ENCODE data around the gene ARVCF. TPM values are rescaled to one million over a fixed set of nuclear protein-coding genes. Genes with fewer than 3 reads are reported as not detected.

The ARVCF gene
- polyA plus RNA-seq, 1 donor from 2014 or later, result 112 TPM

DNA sequence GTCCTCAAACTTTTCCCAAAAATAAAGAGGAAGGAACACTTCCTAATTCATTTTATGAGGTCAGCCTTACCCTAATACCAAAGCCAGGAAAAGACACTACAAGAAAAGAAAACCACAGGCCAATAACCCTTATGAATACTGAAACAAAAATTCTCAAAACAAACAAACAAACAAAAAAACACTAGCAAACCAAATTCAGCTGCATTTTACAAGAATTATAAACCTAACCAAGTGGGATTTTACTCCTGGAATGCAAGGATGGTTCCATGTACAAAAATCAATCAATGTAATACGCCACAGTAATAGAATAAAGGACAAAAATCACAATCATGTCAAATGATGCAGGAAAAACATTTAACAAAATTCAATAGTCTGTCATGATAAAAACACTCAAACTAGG, 13.3 kb downstream of the ARVCF start:
- H3K79me2 ChIP-seq (replicated peaks; ENCODE audit: insufficient read depth, low read length), result no peaks in the 10 kb centered on the region

DNA sequence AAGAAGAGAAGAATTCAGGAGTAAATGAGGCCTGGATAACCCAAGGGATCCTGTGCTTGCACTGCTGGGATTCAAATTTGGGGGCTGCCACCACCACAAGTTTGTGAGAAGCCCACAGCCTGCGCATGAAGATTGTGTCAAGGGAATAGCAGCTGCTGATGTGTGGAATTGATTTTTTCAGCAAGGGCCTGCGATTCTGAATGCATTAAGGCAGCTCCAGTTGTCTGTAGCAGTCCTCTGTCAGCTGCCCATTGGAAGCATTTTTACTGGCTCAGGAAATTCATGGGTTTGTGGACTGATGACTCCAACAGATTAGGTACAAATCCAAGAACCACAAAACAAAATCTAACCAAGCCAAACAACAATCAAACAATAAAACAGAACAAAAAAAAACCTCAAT, 14.0 kb downstream of the ARVCF start:
- H2AFZ ChIP-seq (ENCODE audit: low read depth, low read length), result no peak overlapping the region
- H3K36me3 ChIP-seq (ENCODE audit: insufficient read depth, low read length), result no peaks in the 10 kb centered on the region
- H3K79me2 ChIP-seq (replicated peaks; ENCODE audit: insufficient read depth, low read length), result no peaks in the 10 kb centered on the region
- no peak overlapping the region for H3K4me2 ChIP-seq (ENCODE audit: low read length)
- H3F3A ChIP-seq (ENCODE audit: insufficient read depth, low read length, poor library complexity, severe bottlenecking), result no peaks in the 10 kb centered on the region
- TF ChIP-seq EP300 (conservative IDR thresholded peaks at IDR 0.05; ENCODE audit: poor library complexity, severe bottlenecking) (no peak), RAD21 (conservative IDR thresholded peaks at IDR 0.05) (no peak), EZH2 (IDR thresholded peaks at IDR 0.05; ENCODE audit: borderline replicate concordance, insufficient read depth, low read length, poor library complexity, severe bottlenecking) (no peak), TAF1 (IDR thresholded peaks at IDR 0.05; ENCODE audit: low read depth) (no peak), SMC3 (conservative IDR thresholded peaks at IDR 0.05; ENCODE audit: poor library complexity) (no peak), POLR2AphosphoS5 (IDR thresholded peaks at IDR 0.05) (no peak), MXI1 (conservative IDR thresholded peaks at IDR 0.05; ENCODE audit: poor library complexity, severe bottlenecking) (no peak)
- TF ChIP-seq, protein P1, sequence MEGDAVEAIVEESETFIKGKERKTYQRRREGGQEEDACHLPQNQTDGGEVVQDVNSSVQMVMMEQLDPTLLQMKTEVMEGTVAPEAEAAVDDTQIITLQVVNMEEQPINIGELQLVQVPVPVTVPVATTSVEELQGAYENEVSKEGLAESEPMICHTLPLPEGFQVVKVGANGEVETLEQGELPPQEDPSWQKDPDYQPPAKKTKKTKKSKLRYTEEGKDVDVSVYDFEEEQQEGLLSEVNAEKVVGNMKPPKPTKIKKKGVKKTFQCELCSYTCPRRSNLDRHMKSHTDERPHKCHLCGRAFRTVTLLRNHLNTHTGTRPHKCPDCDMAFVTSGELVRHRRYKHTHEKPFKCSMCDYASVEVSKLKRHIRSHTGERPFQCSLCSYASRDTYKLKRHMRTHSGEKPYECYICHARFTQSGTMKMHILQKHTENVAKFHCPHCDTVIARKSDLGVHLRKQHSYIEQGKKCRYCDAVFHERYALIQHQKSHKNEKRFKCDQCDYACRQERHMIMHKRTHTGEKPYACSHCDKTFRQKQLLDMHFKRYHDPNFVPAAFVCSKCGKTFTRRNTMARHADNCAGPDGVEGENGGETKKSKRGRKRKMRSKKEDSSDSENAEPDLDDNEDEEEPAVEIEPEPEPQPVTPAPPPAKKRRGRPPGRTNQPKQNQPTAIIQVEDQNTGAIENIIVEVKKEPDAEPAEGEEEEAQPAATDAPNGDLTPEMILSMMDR (IDR thresholded peaks at IDR 0.05; ENCODE audit: poor library complexity, severe bottlenecking), result no peak
- TF ChIP-seq, protein P2, sequence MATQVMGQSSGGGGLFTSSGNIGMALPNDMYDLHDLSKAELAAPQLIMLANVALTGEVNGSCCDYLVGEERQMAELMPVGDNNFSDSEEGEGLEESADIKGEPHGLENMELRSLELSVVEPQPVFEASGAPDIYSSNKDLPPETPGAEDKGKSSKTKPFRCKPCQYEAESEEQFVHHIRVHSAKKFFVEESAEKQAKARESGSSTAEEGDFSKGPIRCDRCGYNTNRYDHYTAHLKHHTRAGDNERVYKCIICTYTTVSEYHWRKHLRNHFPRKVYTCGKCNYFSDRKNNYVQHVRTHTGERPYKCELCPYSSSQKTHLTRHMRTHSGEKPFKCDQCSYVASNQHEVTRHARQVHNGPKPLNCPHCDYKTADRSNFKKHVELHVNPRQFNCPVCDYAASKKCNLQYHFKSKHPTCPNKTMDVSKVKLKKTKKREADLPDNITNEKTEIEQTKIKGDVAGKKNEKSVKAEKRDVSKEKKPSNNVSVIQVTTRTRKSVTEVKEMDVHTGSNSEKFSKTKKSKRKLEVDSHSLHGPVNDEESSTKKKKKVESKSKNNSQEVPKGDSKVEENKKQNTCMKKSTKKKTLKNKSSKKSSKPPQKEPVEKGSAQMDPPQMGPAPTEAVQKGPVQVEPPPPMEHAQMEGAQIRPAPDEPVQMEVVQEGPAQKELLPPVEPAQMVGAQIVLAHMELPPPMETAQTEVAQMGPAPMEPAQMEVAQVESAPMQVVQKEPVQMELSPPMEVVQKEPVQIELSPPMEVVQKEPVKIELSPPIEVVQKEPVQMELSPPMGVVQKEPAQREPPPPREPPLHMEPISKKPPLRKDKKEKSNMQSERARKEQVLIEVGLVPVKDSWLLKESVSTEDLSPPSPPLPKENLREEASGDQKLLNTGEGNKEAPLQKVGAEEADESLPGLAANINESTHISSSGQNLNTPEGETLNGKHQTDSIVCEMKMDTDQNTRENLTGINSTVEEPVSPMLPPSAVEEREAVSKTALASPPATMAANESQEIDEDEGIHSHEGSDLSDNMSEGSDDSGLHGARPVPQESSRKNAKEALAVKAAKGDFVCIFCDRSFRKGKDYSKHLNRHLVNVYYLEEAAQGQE (IDR thresholded peaks at IDR 0.05; ENCODE audit: borderline replicate concordance), result no peak
- no peak overlapping the region for H3K27ac ChIP-seq (ENCODE audit: low read length)
- no peak overlapping the region for H3K9ac ChIP-seq (ENCODE audit: low read length)
- no peaks in the 10 kb centered on the region for H3K9me2 ChIP-seq (ENCODE audit: insufficient read depth, low read length)
- H3K4me3 ChIP-seq (ENCODE audit: low read length), result no peak overlapping the region
- peaks cover 9% of the 10 kb centered on the region for H3K9me3 ChIP-seq (ENCODE audit: low read length)
- no peaks in the 10 kb centered on the region for H4K20me1 ChIP-seq (ENCODE audit: insufficient read depth)
- H3K27me3 ChIP-seq (ENCODE audit: insufficient read depth, low read depth, low read length), result no peaks in the 10 kb centered on the region

More for the DNA sequence above, 13.3 kb downstream of the ARVCF start:
- Histone ChIP-seq H3K9me2 (ENCODE audit: insufficient read depth, low read length) (no peaks in the 10 kb centered on the region), H3K4me3 (ENCODE audit: low read length) (no peak overlapping the region), H3K9me3 (ENCODE audit: low read length) (peaks cover 9% of the 10 kb centered on the region), H3K36me3 (ENCODE audit: insufficient read depth, low read length) (no peaks in the 10 kb centered on the region), H3F3A (ENCODE audit: insufficient read depth, low read length, poor library complexity, severe bottlenecking) (no peaks in the 10 kb centered on the region), H2AFZ (ENCODE audit: low read depth, low read length) (no peak overlapping the region), H4K20me1 (ENCODE audit: insufficient read depth) (no peaks in the 10 kb centered on the region), H3K4me2 (ENCODE audit: low read length) (no peak overlapping the region), H3K27ac (ENCODE audit: low read length) (no peak overlapping the region), H3K27me3 (ENCODE audit: insufficient read depth, low read depth, low read length) (no peaks in the 10 kb centered on the region), H3K9ac (ENCODE audit: low read length) (no peak overlapping the region)
- TF ChIP-seq SMC3 (conservative IDR thresholded peaks at IDR 0.05; ENCODE audit: poor library complexity), result no peak

DNA sequence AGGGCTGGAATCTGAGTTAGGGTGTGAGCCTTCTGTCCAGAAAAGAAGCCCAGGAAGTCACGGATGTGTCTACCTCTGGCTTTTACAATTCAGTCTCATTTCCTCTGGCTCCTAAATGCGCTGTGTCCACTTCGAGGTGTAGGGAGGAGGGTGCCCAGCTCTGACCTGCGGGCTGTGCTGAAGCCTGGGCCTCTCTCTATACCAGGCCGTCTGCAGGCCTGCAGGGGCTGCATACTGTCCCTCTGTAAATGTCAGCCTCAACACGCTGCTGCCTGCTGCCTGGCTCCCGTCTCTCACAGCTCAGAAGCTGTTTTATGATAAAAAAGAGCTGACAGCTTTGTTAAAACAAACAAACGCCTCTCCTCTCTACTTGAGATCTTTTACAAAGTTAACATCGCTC, 14.5 kb downstream of the ARVCF start:
- Histone ChIP-seq H3K27ac (ENCODE audit: low read length) (no peak overlapping the region), H3K79me2 (replicated peaks; ENCODE audit: insufficient read depth, low read length) (no peaks in the 10 kb centered on the region), H3K4me2 (ENCODE audit: low read length) (no peak overlapping the region), H4K20me1 (ENCODE audit: insufficient read depth) (no peaks in the 10 kb centered on the region), H2AFZ (ENCODE audit: low read depth, low read length) (no peak overlapping the region), H3K4me3 (ENCODE audit: low read length) (no peak overlapping the region), H3F3A (ENCODE audit: insufficient read depth, low read length, poor library complexity, severe bottlenecking) (no peaks in the 10 kb centered on the region), H3K27me3 (ENCODE audit: insufficient read depth, low read depth, low read length) (no peaks in the 10 kb centered on the region), H3K9me2 (ENCODE audit: insufficient read depth, low read length) (no peaks in the 10 kb centered on the region), H3K9me3 (ENCODE audit: low read length) (peaks cover 9% of the 10 kb centered on the region), H3K9ac (ENCODE audit: low read length) (no peak overlapping the region), H3K36me3 (ENCODE audit: insufficient read depth, low read length) (no peaks in the 10 kb centered on the region)
- TF ChIP-seq SMC3 (conservative IDR thresholded peaks at IDR 0.05; ENCODE audit: poor library complexity) (no peak), EZH2 (IDR thresholded peaks at IDR 0.05; ENCODE audit: borderline replicate concordance, insufficient read depth, low read length, poor library complexity, severe bottlenecking) (no peak), TAF1 (IDR thresholded peaks at IDR 0.05; ENCODE audit: low read depth) (no peak), MXI1 (conservative IDR thresholded peaks at IDR 0.05; ENCODE audit: poor library complexity, severe bottlenecking) (no peak), EP300 (conservative IDR thresholded peaks at IDR 0.05; ENCODE audit: poor library complexity, severe bottlenecking) (no peak), RAD21 (conservative IDR thresholded peaks at IDR 0.05) (no peak), POLR2AphosphoS5 (IDR thresholded peaks at IDR 0.05) (no peak)
- TF ChIP-seq, protein P2 (IDR thresholded peaks at IDR 0.05; ENCODE audit: borderline replicate concordance), result no peak
- TF ChIP-seq, protein P1 (IDR thresholded peaks at IDR 0.05; ENCODE audit: poor library complexity, severe bottlenecking), result no peak

Measured in neural cell (in vitro differentiated cells).